Hepatocyte (in vitro differentiated cells): ENCODE measurements around the gene TCEAL4. TPM values are rescaled to one million over a fixed set of nuclear protein-coding genes. Genes with fewer than 3 reads are reported as not detected.

Experiments
- DNase-seq: peaks from one replicate; pipeline ENCODE4 v3.0.0-alpha.2; 2016; ENCODE audit warnings: low spot score
- H2AFZ ChIP-seq: fragments of 200-600 bp; sonication (generic); 2 replicates; pipeline ENCODE4 v1.6.0; 2016; ENCODE audit warnings: antibody characterized with exemption, mild to moderate bottlenecking
- H3K27ac ChIP-seq: fragments of 200-600 bp; sonication (generic); 2 replicates; pipeline ENCODE4 v1.5.1; 2016; ENCODE audit warnings: mild to moderate bottlenecking
- H3K27me3 ChIP-seq: fragments of 200-600 bp; sonication (generic); 2 replicates; pipeline ENCODE4 v1.6.1; 2016
- H3K36me3 ChIP-seq: fragments of 200-600 bp; sonication (generic); replicated peaks from 2 replicates; pipeline ENCODE4 v1.5.1; 2016; ENCODE audit warnings: low read depth; ENCODE audit not compliant: insufficient read depth
- H3K4me1 ChIP-seq: fragments of 200-600 bp; sonication (generic); 2 replicates; pipeline ENCODE4 v1.5.1; 2016; ENCODE audit warnings: mild to moderate bottlenecking, moderate library complexity; ENCODE audit not compliant: insufficient read depth
- H3K4me2 ChIP-seq: fragments of 200-600 bp; sonication (generic); 2 replicates; pipeline ENCODE4 v1.6.0; 2016
- H3K4me3 ChIP-seq: fragments of 200-600 bp; sonication (generic); 2 replicates; pipeline ENCODE4 v1.5.1; 2016; ENCODE audit warnings: mild to moderate bottlenecking
- H3K79me2 ChIP-seq: fragments of 200-600 bp; sonication (generic); 2 replicates; pipeline ENCODE4 v1.6.0; 2017; ENCODE audit warnings: mild to moderate bottlenecking
- H3K9me2 ChIP-seq: fragments of 200-600 bp; sonication (generic); replicated peaks from 2 replicates; pipeline ENCODE4 v1.6.0; 2017; ENCODE audit warnings: mild to moderate bottlenecking; ENCODE audit not compliant: insufficient read depth
- H3K9me3 ChIP-seq: fragments of 200-600 bp; sonication (generic); 2 replicates; pipeline ENCODE4 v1.5.1; 2016; ENCODE audit warnings: low read depth, mild to moderate bottlenecking
- H4K20me1 ChIP-seq: fragments of 200-600 bp; sonication (generic); 2 replicates; pipeline ENCODE4 v1.6.0; 2016; ENCODE audit warnings: mild to moderate bottlenecking; ENCODE audit not compliant: insufficient read depth, poor library complexity, severe bottlenecking
- CTCF ChIP-seq: fragments of 200-600 bp; sonication (generic); IDR thresholded peaks from 2 replicates; pipeline ENCODE4 v1.5.1; 2016; ENCODE audit warnings: antibody characterized with exemption, mild to moderate bottlenecking; ENCODE audit not compliant: poor library complexity
- EZH2 ChIP-seq: fragments of 200-600 bp; sonication (generic); IDR thresholded peaks from 2 replicates; pipeline ENCODE4 v1.6.1; 2016; ENCODE audit warnings: antibody characterized with exemption, mild to moderate bottlenecking, borderline replicate concordance
- EZH2phosphoT487 ChIP-seq: fragments of 200-600 bp; sonication (generic); IDR thresholded peaks from one replicate; pipeline ENCODE4 v1.6.1; 2018; ENCODE audit warnings: antibody characterized with exemption, mild to moderate bottlenecking, low read depth, moderate library complexity; ENCODE audit not compliant: unreplicated experiment, severe bottlenecking
- WGBS: methylation state at CpG from one replicate; pipeline ENCODE4 v1.1.6; 2016; ENCODE audit warnings: low lambda C conversion rate; ENCODE audit errors: missing lambda C conversion rate; 5-methylcytosine and 5-hydroxymethylcytosine counted together
- polyA plus RNA-seq: library from polyadenylated mRNA; unstranded; fragments of >200 nt; fragmentation: Nextera tagmentation; extraction: Ambion mirVana; gene quantifications from 2 replicates; pipeline ENCODE4 v1.2.1, GENCODE V29; 2016
- total RNA-seq: library from RNA; depleted of rRNA; stranded (reverse); fragments of >200 nt; gene quantifications from 2 replicates; pipeline ENCODE4 v1.2.3, GENCODE V29; 2014

Gene TCEAL4
- total and polyA plus RNA-seq, 2 experiments from 2014 or later: 84.2 to 171 TPM

DNA sequence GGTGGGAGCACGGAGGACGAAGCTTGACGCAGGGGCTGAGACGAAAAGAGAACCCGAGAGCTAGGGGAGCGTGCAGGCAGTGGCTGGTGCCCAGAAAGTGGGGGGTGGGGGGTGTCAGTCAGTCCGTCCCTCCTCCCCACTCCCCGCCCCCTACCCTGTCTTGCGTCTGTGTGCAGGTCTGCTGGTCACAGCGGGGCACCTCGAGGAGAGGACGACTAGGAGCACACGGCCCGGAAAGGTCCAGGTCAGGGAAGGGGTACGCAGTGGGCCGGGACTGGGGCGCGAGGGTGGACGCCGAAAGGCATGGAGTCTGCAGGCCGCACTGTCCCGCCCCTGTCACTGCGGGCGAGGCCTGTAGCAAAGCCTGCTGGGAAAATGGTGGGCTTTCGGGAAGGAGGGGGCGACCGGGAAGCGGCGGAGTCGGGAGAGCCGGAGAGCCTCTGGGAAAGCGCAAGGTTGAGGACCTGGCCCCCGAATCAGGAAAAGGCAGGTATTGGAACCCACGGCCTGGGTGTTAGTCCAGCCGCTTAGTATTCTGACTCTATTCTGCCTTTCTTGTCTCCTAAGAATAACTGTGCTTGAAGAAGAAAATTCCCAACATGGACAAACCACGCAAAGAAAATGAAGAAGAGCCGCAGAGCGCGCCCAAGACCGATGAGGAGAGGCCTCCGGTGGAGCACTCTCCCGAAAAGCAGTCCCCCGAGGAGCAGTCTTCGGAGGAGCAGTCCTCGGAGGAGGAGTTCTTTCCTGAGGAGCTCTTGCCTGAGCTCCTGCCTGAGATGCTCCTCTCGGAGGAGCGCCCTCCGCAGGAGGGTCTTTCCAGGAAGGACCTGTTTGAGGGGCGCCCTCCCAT is 44.2 kb downstream of the TCEAL4 start:
- Histone ChIP-seq H3K4me1 (peaks cover 16% of the 10 kb centered on the region), H3K4me2 (peak overlapping the region; percentile 80), H2AFZ (peak overlapping the region; percentile 97), H3K9me2 (no peaks in the 10 kb centered on the region), H3K27me3 (no peaks in the 10 kb centered on the region), H3K36me3 (no peaks in the 10 kb centered on the region), H3K27ac (peak overlapping the region; percentile 99), H3K4me3 (peak overlapping the region; percentile 88), H3K79me2 (peaks cover 49% of the 10 kb centered on the region), H4K20me1 (no peaks in the 10 kb centered on the region), H3K9me3 (no peaks in the 10 kb centered on the region)
- peak; percentile 89 for DNase-seq
- TF ChIP-seq CTCF (peak; percentile 72), EZH2phosphoT487 (no peak), EZH2 (no peak)
- 6% methylated on average over 44 of the region's 49 CpGs for WGBS

GRCh38 chrX:103630171-103630511 is 44.8 kb downstream of the TCEAL4 start:
- no peaks in the 10 kb centered on the region for H3K9me2 ChIP-seq
- no peak for DNase-seq
- peak overlapping the region; percentile 97 for H2AFZ ChIP-seq
- H3K4me2 ChIP-seq: peak overlapping the region; percentile 80
- H4K20me1 ChIP-seq: no peaks in the 10 kb centered on the region
- peaks cover 15% of the 10 kb centered on the region for H3K4me1 ChIP-seq
- H3K79me2 ChIP-seq: peaks cover 47% of the 10 kb centered on the region
- 25% methylated on average over 6 of the region's 6 CpGs for WGBS
- peak overlapping the region; percentile 99 for H3K27ac ChIP-seq
- H3K9me3 ChIP-seq: no peaks in the 10 kb centered on the region
- H3K36me3 ChIP-seq: no peaks in the 10 kb centered on the region
- peak overlapping the region; percentile 88 for H3K4me3 ChIP-seq
- H3K27me3 ChIP-seq: no peaks in the 10 kb centered on the region
- no peak for TF ChIP-seq EZH2phosphoT487
- TF ChIP-seq EZH2: no peak
- TF ChIP-seq CTCF: no peak

- no peaks in the 10 kb centered on the region for H3K9me3 ChIP-seq
- H2AFZ ChIP-seq: no peak overlapping the region
- H3K4me1 ChIP-seq: peaks cover 9% of the 10 kb centered on the region
- H3K36me3 ChIP-seq: no peaks in the 10 kb centered on the region
- 90% methylated on average over 5 of the region's 5 CpGs for WGBS
- H3K4me2 ChIP-seq: peak overlapping the region; percentile 80
- no peak for DNase-seq
- no peak overlapping the region for H3K27ac ChIP-seq
- H4K20me1 ChIP-seq: no peaks in the 10 kb centered on the region
- peaks cover 37% of the 10 kb centered on the region for H3K79me2 ChIP-seq
- H3K4me3 ChIP-seq: no peak overlapping the region
- no peaks in the 10 kb centered on the region for H3K27me3 ChIP-seq
- TF ChIP-seq CTCF (no peak), EZH2 (no peak), EZH2phosphoT487 (no peak)
- no peaks in the 10 kb centered on the region for H3K9me2 ChIP-seq
These were observed 45.8 kb downstream of the TCEAL4 start for GRCh38 chrX:103631145-103631544.
